CD4-positive, alpha-beta T cell treated with Interleukin-10 for 1 hour (primary cell): ENCODE results near the gene TRIM56.
"Not testable (repeated sequence)": the region's sequence is repeated elsewhere in the genome, so short reads cannot be mapped to it uniquely, and the experiment has no call there.

ENCODE experiments used
- DNase-seq: peaks from one replicate; pipeline ENCODE4 v3.0.0-alpha.2; 2020

TRIM56 gene

DNA sequence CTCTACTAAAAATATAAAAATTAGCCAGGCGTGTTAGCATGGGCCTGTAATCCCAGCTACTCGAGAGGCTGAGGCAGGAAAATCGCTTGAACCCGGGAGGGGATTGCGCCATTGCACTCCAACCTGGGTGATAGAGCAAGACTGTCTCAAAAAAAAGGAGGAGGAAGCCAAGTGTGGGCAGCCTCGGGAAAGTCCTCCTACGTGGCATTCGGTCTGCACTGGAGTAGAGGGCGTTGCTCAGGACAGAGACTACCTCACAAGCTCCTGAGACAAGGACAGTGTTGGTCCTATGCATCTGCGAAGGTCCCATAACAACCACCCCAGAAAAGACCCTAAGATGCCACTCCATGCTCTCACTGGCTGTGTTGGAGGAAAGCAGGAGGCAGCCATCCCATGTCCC lies 31.6 kb downstream of the TRIM56 start:
- no peak for DNase-seq

DNA sequence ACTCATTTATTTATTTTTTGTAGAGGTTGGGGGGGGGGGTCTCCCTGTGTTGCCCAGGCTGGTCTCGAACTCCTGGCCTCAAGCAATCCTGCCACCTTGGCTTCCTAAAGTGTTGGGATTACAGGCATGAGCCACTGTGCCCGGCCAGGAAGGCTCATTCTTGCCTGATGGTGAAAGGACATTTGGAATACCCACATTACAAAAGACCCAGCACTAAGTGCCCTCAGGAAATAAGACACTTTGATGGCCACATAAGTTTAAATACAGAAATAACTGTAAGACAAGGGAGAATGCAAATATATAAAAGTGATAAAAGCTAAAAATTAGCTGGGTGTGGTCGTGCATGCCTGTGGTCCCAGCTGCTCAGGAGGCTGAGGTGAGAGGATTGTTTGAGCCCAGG lies 33.6 kb downstream of the TRIM56 start:
- DNase-seq, result no peak

DNA sequence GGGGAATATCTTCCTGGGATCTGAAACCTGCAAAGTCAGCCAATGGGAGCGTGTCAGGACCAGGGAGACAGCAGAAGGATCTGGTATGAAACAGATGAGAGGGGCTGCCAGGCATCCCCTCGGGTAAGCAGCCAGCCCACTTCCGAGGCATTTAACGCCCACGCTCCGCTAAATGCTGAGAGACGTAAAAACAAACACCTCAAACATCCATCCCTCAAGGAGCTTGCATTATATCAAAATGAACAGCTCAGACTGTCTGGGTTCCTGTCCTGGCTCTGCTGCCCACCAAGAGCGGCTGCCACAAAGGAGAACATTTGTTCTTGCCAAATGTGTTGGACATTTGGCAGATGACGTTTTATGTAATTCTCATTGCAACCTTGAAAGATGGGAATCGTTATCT lies 34.6 kb downstream of the TRIM56 start:
- no peak for DNase-seq

DNA sequence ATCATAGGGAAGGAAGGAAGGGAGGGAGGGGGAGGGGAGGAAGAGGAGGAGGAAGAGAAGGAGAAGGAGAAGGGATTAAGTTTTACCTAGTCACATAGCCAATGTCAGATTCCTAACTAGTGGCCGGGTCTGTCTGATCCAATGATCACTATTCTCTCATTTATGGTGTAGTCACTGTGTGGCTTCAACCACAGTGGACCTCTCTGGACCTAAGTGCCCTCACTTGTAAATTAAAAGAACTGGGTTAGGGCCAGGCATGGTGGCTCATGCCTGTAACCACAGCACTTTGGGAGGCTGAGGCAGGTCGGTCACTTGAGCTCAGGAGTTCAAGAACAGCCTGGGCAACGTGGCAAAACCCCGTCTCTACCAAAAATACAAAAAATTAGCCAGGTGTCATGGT lies 35.0 kb downstream of the TRIM56 start:
- no peak for DNase-seq

DNA sequence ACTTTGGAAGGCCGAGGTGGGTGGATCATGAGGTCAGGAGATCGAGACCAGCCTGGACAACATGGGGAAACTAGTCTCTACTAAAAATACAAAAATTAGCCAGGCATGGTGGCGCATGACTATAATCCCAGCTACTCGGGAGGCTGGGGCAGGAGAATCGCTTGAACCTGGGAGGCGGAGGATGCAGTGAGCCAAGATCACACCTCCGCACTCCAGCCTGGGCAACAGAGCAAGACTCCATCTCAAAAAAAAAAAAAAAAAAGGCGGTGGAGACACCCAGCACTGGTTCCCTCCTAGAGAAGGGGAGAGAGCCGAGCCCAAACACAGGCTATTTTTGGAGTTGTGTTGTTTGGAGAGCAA lies 36.3 kb downstream of the TRIM56 start:
- DNase-seq, result not testable (repeated sequence)

DNA sequence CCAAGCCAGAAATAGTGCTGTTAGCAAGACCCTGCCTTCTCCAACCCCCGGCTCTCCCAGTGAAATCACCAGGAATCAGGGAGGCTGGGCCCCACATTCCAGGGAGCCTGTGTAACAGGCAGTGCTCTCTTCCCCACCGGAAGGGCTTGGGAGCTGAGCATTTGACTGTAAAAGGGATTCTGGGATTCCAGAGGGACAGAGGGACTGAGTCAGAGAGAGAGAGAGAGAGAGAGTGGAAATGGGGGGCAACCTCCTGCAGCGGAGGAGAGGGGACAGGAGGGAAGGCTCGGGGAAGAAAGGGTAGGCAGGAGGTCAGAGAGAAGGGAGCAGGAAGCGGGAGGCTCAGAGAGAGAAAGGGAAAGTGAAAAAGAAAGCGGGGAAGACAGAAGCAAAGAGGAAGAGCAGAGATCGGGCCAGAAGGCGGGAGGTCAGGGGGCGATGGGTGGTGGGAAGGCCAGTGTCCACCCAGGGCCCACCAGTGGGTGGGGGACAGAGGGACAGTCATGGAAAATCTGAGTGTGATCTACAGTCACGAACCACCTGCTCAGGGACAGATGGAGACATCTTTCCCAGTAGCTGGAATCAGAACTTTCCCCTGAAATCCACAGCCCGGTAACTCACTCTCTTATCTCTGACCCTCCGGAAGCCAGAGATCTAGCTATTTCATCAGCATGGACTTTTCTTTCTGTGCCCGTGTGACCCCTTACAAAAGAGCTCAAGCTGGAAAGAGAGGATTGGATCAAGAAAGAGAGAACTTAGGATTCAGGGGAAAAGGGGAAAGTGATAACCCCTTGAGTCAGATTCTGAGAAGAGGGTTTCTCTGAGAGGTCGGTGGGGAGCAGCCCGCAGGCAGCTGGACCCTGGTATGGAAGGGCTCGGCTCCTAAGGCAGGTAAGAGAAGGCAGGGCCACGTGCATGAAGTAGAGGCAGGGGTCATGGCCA lies 37.0 kb downstream of the TRIM56 start:
- DNase-seq, result no peak

DNA sequence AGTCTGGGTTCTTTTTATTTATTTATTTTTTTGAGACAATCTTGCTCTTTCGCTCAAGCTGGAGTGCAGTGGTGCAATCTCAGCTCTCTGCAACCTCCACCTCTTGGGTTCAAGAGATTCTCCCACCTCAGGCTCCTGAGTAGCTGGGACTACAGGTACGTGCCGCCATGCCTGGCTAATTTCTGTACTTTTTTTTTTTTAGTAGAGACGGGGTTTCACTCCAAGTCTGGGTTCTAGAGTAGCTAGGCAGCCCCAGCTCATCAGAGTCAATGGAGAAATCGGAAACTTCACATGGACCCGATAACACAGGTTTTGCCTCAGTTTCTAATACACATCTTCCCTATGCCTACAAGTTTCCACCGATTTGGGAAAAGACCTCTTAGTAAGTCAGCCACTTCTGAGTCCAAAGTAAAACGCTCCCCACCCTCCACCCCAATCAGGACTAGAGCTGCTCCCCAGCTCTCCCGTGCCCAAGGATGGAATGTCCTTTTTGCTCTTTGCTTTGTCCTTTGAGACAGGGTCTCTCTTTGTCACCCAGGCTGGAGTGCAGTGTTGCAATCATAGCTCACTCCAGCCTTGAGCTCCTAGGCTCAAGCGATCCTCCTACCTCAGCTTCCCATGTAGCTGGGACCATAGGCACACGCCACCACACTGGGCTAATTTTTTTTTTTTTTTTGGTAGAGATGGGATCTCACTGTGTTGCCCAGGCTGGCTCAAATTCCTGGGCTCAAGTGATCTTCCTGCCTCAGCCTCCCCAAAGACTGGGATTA lies 37.8 kb downstream of the TRIM56 start:
- no peak for DNase-seq

DNA sequence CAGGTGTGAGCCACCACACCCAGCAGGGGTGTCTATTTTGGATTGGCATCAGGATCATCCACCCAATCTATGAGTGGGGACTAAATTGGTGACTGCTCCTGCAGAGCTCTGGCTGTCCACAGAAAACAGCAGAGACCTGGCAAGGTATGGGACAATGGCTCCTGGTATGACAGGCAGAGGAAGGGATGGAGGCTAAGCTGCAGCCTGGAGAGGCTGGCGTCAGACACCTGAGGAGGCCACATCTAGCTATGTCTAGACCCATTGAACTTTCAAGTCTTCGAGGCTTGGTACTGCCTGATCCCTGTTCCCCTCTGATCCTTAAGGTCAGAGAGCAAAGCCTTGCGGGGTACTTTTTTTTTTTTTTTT lies 38.4 kb downstream of the TRIM56 start:
- DNase-seq, result no peak

DNA sequence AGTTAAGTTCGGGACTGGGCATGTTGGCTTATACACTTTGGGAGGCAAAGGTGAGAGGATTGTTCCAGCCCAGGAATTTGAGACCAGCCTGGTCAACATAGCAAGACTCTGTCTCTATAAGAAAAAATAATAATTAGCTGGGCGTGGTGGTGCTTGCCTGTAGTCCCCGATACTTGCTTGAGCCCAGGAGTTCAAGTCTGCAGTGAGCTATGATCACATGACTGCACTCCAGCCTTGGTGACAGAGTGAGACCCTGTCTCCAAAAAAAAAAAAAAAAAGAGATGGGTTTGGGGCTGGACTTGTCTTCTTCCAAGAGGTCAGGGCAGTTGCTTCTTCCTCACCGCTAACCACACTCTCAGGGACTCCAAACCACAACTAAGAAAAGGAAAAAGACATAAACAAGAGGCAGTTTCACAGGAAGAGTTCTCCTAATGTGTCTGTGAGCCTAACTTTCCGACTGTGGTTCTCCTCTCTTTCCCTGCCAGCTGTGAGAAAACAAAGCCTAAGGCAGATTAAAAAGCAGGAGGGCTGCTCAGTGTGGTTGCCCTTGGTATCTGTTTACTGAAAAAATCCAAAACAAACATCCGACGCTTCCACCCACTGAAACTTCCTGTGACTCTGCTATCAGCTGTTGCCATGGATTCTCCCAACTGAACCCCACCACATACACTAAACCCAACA lies 39.2 kb downstream of the TRIM56 start:
- DNase-seq, result no peak

DNA sequence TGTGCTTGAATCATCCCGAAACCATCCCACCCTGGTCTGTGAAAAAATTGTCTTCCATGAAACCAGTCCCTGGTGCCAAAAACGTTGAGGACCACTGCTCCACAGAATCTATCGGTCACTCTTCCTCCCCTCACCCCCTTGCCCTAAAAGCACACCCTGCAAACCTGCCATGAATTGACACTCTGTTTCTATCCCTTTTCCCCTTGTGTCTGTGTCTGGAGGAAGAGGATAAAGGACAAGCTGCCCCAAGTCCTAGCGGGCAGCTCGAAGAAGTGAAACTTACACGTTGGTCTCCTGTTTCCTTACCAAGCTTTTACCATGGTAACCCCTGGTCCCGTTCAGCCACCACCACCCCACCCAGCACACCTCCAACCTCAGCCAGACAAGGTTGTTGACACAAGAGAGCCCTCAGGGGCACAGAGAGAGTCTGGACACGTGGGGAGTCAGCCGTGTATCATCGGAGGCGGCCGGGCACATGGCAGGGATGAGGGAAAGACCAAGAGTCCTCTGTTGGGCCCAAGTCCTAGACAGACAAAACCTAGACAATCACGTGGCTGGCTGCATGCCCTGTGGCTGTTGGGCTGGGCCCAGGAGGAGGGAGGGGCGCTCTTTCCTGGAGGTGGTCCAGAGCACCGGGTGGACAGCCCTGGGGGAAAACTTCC lies 40.8 kb downstream of the TRIM56 start:
- no peak for DNase-seq

DNA sequence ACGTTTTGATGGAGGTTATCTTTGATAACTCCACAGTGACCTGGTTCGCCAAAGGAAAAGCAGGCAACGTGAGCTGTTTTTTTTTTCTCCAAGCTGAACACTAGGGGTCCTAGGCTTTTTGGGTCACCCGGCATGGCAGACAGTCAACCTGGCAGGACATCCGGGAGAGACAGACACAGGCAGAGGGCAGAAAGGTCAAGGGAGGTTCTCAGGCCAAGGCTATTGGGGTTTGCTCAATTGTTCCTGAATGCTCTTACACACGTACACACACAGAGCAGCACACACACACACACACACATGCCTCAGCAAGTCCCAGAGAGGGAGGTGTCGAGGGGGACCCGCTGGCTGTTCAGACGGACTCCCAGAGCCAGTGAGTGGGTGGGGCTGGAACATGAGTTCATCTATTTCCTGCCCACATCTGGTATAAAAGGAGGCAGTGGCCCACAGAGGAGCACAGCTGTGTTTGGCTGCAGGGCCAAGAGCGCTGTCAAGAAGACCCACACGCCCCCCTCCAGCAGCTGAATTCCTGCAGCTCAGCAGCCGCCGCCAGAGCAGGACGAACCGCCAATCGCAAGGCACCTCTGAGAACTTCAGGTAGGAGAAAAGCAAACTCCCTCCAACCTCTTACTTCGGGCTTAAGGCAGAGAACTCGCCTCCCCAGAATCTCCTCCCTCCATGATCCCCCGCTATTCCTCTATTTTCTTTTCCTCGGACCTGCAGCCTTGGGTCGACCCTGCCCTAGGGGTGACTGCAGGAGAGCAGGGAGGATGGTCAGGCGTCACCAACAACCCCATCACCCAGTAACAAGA lies 41.6 kb downstream of the TRIM56 start, which contains the start of gene SERPINE1:
Gene SERPINE1 (plus strand): TSS at position 454 of the 809 bp plus-strand sequence. CDS start 1,290 bp downstream, outside the sequence.
- peak; percentile 58 for DNase-seq

DNA sequence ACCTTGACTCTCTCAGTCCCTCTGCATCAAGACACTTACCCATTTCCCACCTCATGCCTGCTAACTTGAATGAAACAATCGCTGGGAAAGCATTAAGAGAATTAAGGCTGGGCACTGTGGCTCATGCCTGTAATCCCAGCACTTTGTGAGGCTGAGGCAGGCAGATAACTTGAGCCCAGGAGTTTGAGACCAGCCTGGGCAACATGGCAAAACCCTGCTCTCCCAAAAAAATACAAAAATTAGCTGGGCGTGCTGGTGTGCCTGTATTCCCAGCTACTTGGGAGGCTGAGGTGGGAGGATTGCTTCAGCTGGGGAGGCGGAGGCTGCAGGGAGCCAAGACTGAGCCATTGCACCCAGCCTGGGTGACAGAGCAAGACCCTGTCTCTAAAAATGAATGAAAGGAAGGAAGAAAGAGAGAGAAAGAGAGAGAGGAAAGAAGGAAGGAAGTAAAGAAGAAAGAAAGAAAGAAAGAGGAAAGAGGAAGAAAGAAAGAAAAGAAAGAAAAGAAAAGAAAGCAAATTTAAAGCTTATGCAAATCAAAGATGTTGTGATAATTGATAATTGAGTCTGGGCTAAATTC lies 42.3 kb downstream of the TRIM56 start:
- no peak for DNase-seq

DNA sequence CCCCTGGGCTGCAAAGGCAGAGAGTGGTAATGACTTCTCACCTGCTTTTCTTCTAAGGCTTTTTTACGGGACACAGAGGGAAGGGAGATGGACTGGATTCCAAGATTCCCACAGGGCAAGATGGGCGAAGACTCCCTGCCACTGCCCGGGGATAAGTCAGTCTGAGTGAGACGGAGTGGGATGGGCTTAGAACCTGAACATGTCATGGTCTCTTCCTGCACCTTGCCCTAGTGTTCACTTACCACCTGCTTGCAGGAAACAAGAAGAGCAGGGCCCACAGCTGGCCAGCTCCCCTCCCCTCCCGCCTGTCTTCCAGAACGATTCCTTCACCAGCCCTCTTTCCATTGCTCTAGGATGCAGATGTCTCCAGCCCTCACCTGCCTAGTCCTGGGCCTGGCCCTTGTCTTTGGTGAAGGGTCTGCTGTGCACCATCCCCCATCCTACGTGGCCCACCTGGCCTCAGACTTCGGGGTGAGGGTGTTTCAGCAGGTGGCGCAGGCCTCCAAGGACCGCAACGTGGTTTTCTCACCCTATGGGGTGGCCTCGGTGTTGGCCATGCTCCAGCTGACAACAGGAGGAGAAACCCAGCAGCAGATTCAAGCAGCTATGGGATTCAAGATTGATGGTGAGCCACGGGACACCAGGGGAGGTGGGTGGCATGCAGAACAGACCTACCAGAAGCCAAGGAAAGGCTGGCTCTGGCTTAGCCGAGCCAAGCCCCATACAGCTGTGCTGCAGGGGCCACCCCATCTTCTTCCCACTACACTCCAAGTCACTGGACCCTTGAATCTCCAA lies 43.0 kb downstream of the TRIM56 start:
- no peak for DNase-seq

DNA sequence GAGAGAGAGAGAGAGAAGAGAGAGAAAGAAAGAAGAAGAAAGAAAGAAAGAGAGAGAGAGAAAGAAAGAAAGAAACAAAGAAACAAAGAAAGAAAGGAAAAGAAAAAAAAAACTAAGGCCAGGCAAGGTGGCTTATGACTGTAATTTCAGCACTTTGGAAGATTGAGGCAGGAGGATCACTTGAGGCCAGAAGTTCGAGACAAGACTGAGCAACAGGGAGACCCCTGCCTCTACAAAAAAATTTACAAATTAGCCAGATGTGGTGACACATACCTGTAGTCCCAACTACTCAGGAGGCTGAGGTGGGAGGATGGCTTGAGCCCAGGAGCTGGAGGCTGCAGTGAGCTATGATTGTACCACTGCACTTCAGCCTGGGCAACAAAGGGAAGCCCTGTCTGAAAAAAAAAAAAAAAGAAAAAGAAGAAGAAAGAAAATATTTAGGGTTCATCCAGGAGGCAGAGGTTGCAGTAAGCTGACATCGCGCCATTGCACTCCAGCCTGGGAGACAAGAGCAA lies 44.4 kb downstream of the TRIM56 start:
- no peak for DNase-seq

DNA sequence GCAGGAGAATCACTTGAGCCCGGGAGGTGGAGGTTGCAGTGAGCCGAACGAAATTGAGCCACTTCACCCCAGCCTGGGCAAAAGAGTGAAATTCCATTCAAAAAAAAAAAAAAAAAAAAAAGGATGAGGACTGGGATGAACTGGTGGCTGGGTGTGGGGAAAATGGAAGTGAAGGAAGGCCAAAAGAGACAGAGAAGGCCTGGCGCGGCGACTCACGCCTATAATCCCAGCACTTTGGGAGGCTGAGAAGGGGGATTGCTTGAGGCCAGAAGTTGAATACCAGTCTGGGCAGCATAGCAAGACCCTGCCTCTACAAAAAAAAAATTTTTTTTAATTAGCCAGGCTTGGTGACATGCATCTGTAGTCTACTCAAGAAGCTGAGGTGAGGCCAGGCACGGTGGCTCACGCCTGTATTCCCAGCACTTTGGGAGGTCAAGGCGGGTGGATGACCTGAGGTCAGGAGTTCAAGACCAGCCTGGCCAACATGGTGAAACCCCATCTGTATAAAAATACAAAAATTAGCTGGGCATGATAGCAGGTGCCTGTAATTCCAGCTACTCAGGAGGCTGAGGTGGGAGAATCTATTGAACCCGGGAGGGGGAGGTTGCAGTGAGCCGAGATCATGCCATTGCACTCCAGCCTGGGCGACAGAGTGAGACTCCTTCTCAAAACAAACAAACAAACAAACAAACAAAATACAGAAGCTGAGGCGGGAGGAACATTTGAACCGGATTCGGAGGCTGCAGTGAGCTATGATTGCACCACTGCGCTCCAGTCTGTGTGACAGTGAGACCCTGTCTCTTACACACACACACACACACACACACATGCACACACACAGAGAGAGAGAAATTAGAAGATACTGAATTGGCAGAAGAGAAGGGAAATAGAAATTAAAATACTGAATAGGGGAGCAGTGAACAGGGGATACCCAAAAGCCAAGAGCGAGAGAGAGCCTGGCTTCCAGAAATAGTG lies 47.6 kb downstream of the TRIM56 start:
- not testable (repeated sequence) for DNase-seq

DNA sequence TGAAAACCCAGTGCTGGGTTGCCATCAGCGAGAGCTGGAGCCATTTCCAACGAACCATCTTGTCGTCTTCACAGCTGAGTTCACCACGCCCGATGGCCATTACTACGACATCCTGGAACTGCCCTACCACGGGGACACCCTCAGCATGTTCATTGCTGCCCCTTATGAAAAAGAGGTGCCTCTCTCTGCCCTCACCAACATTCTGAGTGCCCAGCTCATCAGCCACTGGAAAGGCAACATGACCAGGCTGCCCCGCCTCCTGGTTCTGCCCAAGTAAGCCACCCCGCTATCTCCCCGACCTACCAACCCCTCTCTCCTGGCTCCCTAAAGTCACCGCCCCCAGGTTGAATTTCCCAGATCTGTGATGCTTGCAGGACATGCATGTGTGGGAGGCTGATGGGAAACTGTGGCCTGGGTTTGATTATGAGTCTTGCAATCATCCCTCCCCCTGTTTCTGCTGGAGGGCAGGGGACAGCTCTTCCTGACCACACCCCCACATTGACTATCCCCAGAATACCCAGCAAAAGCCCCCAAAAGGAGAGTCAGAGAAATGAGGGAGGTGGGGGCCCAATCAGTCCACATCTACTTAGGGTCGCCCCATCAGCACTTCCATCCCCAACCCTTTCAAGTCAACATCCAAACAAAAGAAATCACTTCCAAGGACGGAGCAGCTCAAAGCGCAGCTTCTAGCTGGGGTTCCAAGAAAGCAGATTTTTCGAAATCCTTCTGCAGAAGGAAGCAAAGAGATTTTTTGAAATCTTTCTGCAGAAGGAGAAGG lies 48.5 kb downstream of the TRIM56 start:
- DNase-seq, result no peak

DNA sequence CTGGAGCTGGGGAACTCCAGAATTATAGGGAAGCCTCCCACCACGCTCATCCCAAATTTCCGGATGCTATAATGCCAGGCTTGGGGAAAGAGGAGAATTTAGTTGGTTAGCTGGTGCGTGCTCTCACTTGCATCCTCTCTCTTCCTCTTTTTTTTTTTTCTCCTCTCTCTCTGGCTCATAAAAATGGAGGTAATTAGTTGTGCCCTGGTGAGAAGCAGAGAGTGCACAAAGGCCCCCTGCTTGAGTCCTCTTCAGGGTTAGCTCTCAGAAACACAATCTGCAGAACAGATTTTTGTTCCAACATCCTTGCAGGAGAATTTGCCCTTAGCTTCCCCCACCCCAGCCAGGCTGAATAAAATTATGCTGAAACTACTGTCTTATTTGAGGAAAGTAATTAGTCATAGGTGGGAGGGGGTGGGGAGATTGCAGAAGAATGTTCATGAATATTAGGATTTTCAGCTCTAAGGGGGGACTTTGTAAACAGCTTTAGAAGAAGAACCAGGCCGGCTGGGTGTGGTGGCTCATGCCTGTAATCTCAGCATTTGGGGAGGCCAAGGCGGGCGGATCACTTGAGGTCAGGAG lies 49.2 kb downstream of the TRIM56 start:
- DNase-seq, result no peak

DNA sequence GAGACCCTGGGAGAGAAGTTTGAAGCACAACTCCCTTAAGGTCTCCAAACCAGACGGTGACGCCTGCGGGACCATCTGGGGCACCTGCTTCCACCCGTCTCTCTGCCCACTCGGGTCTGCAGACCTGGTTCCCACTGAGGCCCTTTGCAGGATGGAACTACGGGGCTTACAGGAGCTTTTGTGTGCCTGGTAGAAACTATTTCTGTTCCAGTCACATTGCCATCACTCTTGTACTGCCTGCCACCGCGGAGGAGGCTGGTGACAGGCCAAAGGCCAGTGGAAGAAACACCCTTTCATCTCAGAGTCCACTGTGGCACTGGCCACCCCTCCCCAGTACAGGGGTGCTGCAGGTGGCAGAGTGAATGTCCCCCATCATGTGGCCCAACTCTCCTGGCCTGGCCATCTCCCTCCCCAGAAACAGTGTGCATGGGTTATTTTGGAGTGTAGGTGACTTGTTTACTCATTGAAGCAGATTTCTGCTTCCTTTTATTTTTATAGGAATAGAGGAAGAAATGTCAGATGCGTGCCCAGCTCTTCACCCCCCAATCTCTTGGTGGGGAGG lies 52.5 kb downstream of the TRIM56 start:
- DNase-seq, result no peak
